Psoas muscle (tissue), 8 donors: ENCODE results near the gene INSC. TPM values are rescaled to one million over a fixed set of nuclear protein-coding genes. Genes with fewer than 3 reads are reported as not detected.

Source experiments
- ATAC-seq, 4 donors: fragments of 200-7000 bp; cut with Tn5 transposase; one replicate each; pipeline ENCODE4 v1.9.1; 2020; ENCODE audit warnings: moderate library complexity in 3 of 4, mild to moderate bottlenecking in 2 of 4
- DNase-seq, 2 donors: peaks; one replicate each; pipeline ENCODE4 v3.0.0-alpha.2; 2020
- H3K27ac ChIP-seq: fragments of 200-600 bp; one replicate; pipeline ENCODE4 v1.8.0; 2022
- H3K27me3 ChIP-seq, 3 donors: fragments of 200-600 bp in 1 of 3; one replicate each; pipeline versions ENCODE4 v1.6.1 to v1.8.0; 2013 to 2022; ENCODE audit warnings: low read length in 2 of 3, mild to moderate bottlenecking in 2 of 3, moderate library complexity in 1 of 3; ENCODE audit not compliant: insufficient read depth in 3 of 3
- H3K36me3 ChIP-seq, 2 donors: fragments of 200-600 bp in 1 of 2; one replicate each; pipeline versions ENCODE4 v1.6.1 to v1.8.0; 2013 to 2022; ENCODE audit warnings: low read depth in 1 of 2, mild to moderate bottlenecking in 1 of 2, moderate library complexity in 1 of 2; ENCODE audit not compliant: insufficient read depth in 1 of 2
- H3K4me1 ChIP-seq: fragments of 200-600 bp; one replicate; pipeline ENCODE4 v1.8.0; 2022
- H3K4me3 ChIP-seq: fragments of 200-600 bp; one replicate; pipeline ENCODE4 v1.8.0; 2022; ENCODE audit warnings: mild to moderate bottlenecking
- H3K9me3 ChIP-seq: fragments of 200-600 bp; one replicate; pipeline ENCODE4 v1.8.0; 2022
- WGBS, 3 donors: extraction: QIAGEN DNeasy Blood & Tissue Kit; methylation state at CpG; one replicate each; pipeline versions ENCODE4 v1.1.6 to v1.1.7; 2013; 5-methylcytosine and 5-hydroxymethylcytosine counted together
- intact Hi-C, 2 donors: fragments of 100-400 bp; cut with DNase I; formaldehyde crosslinking; loops; one replicate each; pipeline versions ENCODE4 v1.11.0 to v1.14.2; 2022
- polyA plus RNA-seq, 3 donors: library from polyadenylated mRNA; stranded (reverse); fragments of 200-250 nt; gene quantifications; one replicate each; pipeline ENCODE4 v1.2.3, GENCODE V29; 2013
- total RNA-seq, 4 donors: library from RNA; stranded (reverse); fragmentation: NEBNext Ultra II Directional in 2 of 4; extraction: Animal tissue kit (Norgen Biotek cat#: 25700) in 2 of 4; gene quantifications; one replicate each; pipeline versions ENCODE4 v1.2.1 to v1.2.4, GENCODE V29; 2021 to 2023
- TF ChIP-seq, protein P1 (sequence below): fragments of 200-600 bp; IDR thresholded peaks from one replicate; pipeline ENCODE4 v1.8.0; 2022; ENCODE audit warnings: antibody characterized with exemption
- donor health status: healthy with polysubstance abuse.
- donor health status: DM: no; HTN: no; CAD: no; lungs with moderate emphysema.
- donor health status: Bipolar disorder and iron deficiency.
- donor health status: healthy.
- donor health status: DM: yes; HTN: yes; CAD: no.
- donor health status: DM: no; HTN: no; CAD: no.
- donor health status: DM: no; HTN: no; CAD: no.
- donor health status: DM: yes; HTN: yes; CAD: no.

Gene INSC
- total and polyA plus RNA-seq, 7 donors = 0.04 to 1.2 TPM; not detected in 5

DNA sequence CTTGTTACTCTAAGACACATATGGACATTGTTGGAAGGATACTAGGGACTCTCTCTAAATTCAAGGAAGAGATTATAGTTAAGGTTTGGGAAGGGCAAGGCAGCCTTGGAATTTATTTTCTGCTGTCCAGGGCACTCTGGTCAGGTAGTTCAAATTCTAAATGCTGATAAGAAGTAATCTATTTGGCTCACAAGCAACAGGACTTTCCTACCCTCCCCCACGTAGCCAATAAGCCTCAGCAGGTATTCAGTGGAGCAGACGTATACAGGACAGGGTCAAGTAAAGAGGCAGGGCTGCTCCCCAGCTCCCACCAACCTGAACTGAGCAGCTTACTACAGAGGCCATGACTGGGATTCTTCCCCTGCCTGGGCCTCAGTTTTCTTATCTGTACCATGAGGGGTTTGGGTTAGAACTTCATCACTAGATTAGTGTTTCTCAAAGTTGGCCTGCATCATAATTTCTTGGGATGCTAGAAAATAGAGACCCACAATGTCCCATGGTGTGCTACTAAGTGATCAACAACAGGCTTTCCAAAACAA is 6.1 kb upstream of the INSC start:
- intact Hi-C loops = no loop called here
- no peak for DNase-seq
- ATAC-seq = no peak
- no peaks in the 10 kb centered on the region for H3K27me3 ChIP-seq
- no peaks in the 10 kb centered on the region for H3K9me3 ChIP-seq
- no peak overlapping the region for H3K4me3 ChIP-seq
- H3K4me1 ChIP-seq = no peaks in the 10 kb centered on the region
- whole genome bisulfite sequencing, 3 donors = 84 to 91% (median 89%) methylated on average over 2 of the region's 2 CpGs
- no peaks in the 10 kb centered on the region for H3K36me3 ChIP-seq
- no peak overlapping the region for H3K27ac ChIP-seq
- TF ChIP-seq, protein P1, sequence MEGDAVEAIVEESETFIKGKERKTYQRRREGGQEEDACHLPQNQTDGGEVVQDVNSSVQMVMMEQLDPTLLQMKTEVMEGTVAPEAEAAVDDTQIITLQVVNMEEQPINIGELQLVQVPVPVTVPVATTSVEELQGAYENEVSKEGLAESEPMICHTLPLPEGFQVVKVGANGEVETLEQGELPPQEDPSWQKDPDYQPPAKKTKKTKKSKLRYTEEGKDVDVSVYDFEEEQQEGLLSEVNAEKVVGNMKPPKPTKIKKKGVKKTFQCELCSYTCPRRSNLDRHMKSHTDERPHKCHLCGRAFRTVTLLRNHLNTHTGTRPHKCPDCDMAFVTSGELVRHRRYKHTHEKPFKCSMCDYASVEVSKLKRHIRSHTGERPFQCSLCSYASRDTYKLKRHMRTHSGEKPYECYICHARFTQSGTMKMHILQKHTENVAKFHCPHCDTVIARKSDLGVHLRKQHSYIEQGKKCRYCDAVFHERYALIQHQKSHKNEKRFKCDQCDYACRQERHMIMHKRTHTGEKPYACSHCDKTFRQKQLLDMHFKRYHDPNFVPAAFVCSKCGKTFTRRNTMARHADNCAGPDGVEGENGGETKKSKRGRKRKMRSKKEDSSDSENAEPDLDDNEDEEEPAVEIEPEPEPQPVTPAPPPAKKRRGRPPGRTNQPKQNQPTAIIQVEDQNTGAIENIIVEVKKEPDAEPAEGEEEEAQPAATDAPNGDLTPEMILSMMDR = no peak

DNA sequence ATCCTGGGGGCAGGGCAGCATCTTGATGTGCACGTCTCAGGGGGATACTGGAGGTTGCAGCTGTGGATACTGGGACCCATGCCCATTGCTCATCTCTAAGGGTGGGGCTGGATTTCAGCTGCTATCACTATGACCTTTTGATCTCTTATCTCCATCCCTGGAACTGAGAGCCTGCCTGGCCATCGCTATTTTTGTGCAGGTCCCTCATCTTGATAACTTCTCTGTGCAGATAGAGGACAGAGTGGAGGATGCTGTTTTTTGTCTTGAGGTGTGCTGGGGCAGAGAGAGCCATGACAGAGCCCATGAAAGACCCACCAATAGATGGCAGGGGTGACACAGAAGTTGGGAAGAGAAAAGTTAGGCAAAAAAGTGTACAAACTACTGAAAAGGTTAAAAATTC is 5.1 kb upstream of the INSC start:
- no peak overlapping the region for H3K27ac ChIP-seq
- H3K4me1 ChIP-seq = peaks cover 2% of the 10 kb centered on the region
- ATAC-seq (no peak), DNase-seq (no peak)
- TF ChIP-seq, protein P1 = no peak
- intact Hi-C loops = no loop called here
- no peaks in the 10 kb centered on the region for H3K36me3 ChIP-seq
- no peaks in the 10 kb centered on the region for H3K9me3 ChIP-seq
- no peak overlapping the region for H3K4me3 ChIP-seq
- WGBS, 3 donors = 68 to 73% (median 69%) methylated on average over 2 of the region's 2 CpGs
- H3K27me3 ChIP-seq = peaks cover 0 to 4% (median 0%) of the 10 kb centered on the region in 3 donors

DNA sequence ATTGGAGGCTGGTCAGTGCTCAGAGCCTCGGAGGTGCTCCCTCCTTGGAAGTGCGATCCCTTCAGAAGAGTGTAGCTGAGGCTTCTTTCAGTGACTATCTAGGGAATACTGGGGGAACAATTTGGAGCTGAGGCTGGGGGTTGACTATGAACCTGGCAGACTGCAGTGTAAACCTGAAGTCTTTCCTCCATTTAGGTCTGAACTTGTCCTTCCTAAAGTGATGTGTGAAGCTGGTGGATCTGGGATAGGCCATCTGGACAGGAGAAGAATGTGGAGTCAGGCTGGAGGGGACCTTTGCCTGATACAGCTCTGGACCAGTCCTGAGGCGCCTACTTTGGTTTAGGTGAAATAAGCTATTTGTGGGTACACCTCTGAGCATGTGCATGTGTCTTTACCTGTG is 3.5 kb upstream of the INSC start:
- WGBS, 3 donors = 82 to 91% (median 87%) methylated on average over 3 of the region's 3 CpGs
- intact Hi-C loops = no loop called here
- Histone ChIP-seq H3K9me3 (no peaks in the 10 kb centered on the region), H3K4me3 (no peak overlapping the region), H3K27me3 (peaks cover 0 to 21% (median 2%) of the 10 kb centered on the region in 3 donors), H3K27ac (no peak overlapping the region), H3K36me3 (no peaks in the 10 kb centered on the region), H3K4me1 (peaks cover 5% of the 10 kb centered on the region)
- TF ChIP-seq, protein P1 = no peak
- ATAC-seq (no peak), DNase-seq (no peak)

DNA sequence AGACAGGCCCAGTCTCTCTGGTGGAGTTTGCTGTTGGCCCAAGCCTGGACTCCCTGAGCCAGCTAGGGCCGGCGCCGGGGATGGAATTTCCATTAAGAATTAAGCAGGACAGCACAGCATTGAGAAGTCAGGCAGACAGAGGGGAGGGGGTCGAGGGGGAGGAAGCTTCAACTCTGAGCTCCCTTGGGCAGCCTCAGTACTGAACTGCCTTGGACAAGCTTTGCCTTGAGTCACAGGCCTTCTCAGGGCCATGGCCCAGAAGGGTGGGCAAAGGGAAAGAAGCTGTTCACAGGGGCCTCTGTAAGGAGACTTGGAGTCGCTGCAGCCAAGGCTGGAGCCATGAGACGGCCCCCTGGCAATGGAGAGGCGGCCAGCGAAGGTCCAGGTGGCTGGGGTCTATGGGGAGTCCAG is 2.6 kb upstream of the INSC start:
- Histone ChIP-seq H3K27me3 (peaks cover 0 to 23% (median 3%) of the 10 kb centered on the region in 3 donors), H3K27ac (no peak overlapping the region), H3K9me3 (no peaks in the 10 kb centered on the region), H3K36me3 (no peaks in the 10 kb centered on the region), H3K4me3 (no peak overlapping the region), H3K4me1 (peaks cover 5% of the 10 kb centered on the region)
- 62 to 67% (median 64%) methylated on average over 8 of the region's 8 CpGs for WGBS, 3 donors
- intact Hi-C loops = no loop called here
- ATAC-seq (no peak), DNase-seq (no peak)
- TF ChIP-seq, protein P1 = no peak

DNA sequence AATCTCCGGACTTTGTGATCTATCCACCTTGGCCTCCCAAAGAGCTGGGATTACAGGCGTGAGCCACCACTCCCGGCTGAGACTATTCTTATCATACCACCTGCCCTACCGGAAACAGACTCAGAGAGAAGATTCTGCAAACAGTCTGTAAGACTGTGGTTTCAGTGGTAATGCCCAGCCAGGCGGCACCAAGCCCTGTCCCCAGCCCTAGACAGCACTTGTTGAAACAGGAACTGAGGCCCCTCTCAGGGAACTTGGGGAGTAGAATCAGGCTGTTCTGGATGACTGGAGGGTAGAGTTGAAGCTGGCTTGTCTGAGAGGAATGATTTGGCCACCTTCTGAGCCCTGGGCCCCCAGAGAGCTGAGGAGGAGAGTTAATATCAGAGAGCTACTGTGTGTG is 1.3 kb upstream of the INSC start:
- DNase-seq (no peak), ATAC-seq (no peak)
- peaks cover 0 to 27% (median 6%) of the 10 kb centered on the region in 3 donors for H3K27me3 ChIP-seq
- intact Hi-C loops = no loop called here
- H3K4me1 ChIP-seq = peaks cover 5% of the 10 kb centered on the region
- no peak overlapping the region for H3K4me3 ChIP-seq
- 69 to 79% (median 79%) methylated on average over 5 of the region's 5 CpGs for WGBS, 3 donors
- no peaks in the 10 kb centered on the region for H3K9me3 ChIP-seq
- no peaks in the 10 kb centered on the region for H3K36me3 ChIP-seq
- TF ChIP-seq, protein P1 = no peak
- H3K27ac ChIP-seq = no peak overlapping the region
